Tibial nerve (tissue), 4 donors: ENCODE results near the gene PPP2R2D. TPM values are rescaled to one million over a fixed set of nuclear protein-coding genes. Genes with fewer than 3 reads are reported as not detected.

ENCODE experiments used
- DNase-seq, 2 donors: peaks; one replicate each; pipeline ENCODE4 v3.0.0-alpha.2; 2019; ENCODE audit warnings: low spot score in 2 of 2
- H3K27ac ChIP-seq, 4 donors: fragments of 200-600 bp; sonication (generic) in 3 of 4; one replicate each; pipeline ENCODE4 v1.5.1; 2017 to 2019; ENCODE audit warnings: mild to moderate bottlenecking in 1 of 4
- H3K27me3 ChIP-seq, 2 donors: fragments of 200-600 bp; sonication (generic) in 1 of 2; one replicate each; pipeline versions ENCODE4 v1.5.1 to v1.6.0; 2017 to 2019
- H3K36me3 ChIP-seq, 3 donors: fragments of 200-600 bp; sonication (generic); one replicate each; pipeline ENCODE4 v1.5.1; 2018 to 2019
- H3K4me1 ChIP-seq, 4 donors: fragments of 200-600 bp; sonication (generic) in 3 of 4; one replicate each; pipeline ENCODE4 v1.5.1; 2017 to 2019
- H3K4me3 ChIP-seq, 4 donors: fragments of 200-600 bp; sonication (generic) in 3 of 4; one replicate each; pipeline ENCODE4 v1.5.1; 2017 to 2019; ENCODE audit warnings: mild to moderate bottlenecking in 1 of 4, moderate library complexity in 1 of 4
- H3K9me3 ChIP-seq, 4 donors: fragments of 200-600 bp; sonication (generic) in 3 of 4; one replicate each; pipeline ENCODE4 v1.5.1; 2017 to 2019
- CTCF ChIP-seq, 5 experiments: fragments of 200-600 bp in 3 of 5; fragments of 450-650 bp in 2 of 5; sonication (generic) in 3 of 5; IDR thresholded peaks; one replicate each; pipeline ENCODE4 v1.5.1; 2016 to 2019; ENCODE audit warnings: antibody characterized with exemption in 5 of 5, mild to moderate bottlenecking in 3 of 5, moderate library complexity in 2 of 5
- EP300 ChIP-seq, 2 donors: sonication (generic); formaldehyde crosslinking; IDR thresholded peaks; one replicate each; pipeline ENCODE4 v1.6.1; 2017; ENCODE audit warnings: antibody characterized with exemption in 2 of 2, mild to moderate bottlenecking in 1 of 2
- POLR2A ChIP-seq, 2 donors: fragments of 450-650 bp; IDR thresholded peaks; one replicate each; pipeline ENCODE4 v1.6.1; 2017; ENCODE audit warnings: antibody characterized with exemption in 2 of 2, mild to moderate bottlenecking in 2 of 2, moderate library complexity in 2 of 2
- WGBS, 2 donors: methylation state at CpG; one replicate each; pipeline ENCODE4 v1.1.5; 2018; 5-methylcytosine and 5-hydroxymethylcytosine counted together
- total RNA-seq, 4 donors: library from RNA; depleted of rRNA; stranded (reverse); fragments of >200 nt; gene quantifications; one replicate each; pipeline ENCODE4 v1.1.0, GENCODE V29; 2016

PPP2R2D gene
- total RNA-seq, 4 donors from 2014 or later, result 22.9 to 35.1 (median 28.9) TPM

DNA sequence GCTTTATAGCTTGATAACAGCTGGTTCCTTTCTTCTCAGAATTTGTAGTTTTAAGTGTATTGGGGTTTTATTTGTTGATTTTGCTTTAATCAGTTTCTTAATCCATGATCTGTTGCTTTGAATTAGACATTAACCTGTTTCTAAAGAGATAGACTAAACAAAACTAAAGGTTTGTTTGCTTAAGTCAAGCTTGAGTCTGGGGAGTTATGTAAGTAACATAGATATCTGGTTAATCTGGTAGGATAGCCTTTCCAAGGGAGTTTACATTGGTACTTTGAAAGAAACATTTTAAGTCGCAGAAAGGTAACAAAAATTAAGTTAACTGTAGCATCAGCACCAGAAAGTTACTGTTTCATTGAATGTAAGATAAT is 5.4 kb downstream of the PPP2R2D start:
- no peaks in the 10 kb centered on the region for H3K27me3 ChIP-seq
- WGBS, 2 donors, result 95 to 100% methylated on average over 1 of the region's 1 CpG
- peaks cover 0 to 79% (median 27%) of the 10 kb centered on the region in 4 donors for H3K4me1 ChIP-seq
- no peak overlapping the region for H3K27ac ChIP-seq
- DNase-seq, result no peak
- peaks cover 0 to 20% (median 0%) of the 10 kb centered on the region in 3 donors for H3K36me3 ChIP-seq
- no peaks in the 10 kb centered on the region for H3K9me3 ChIP-seq
- TF ChIP-seq POLR2A (IDR thresholded peaks at IDR 0.05), result no peak
- no peak overlapping the region for H3K4me3 ChIP-seq

GRCh38 chr10:131907679-131908078 is 6.9 kb downstream of the PPP2R2D start:
- Histone ChIP-seq H3K27me3 (no peaks in the 10 kb centered on the region), H3K4me1 (peaks cover 0 to 74% (median 19%) of the 10 kb centered on the region in 4 donors), H3K27ac (no peak overlapping the region), H3K9me3 (no peaks in the 10 kb centered on the region), H3K36me3 (peaks cover 0 to 29% (median 0%) of the 10 kb centered on the region in 3 donors), H3K4me3 (no peak overlapping the region)
- TF ChIP-seq CTCF (IDR thresholded peaks at IDR 0.05), result no peak
- DNase-seq, result no peak
- 86 to 89% methylated on average over 8 of the region's 8 CpGs for WGBS, 2 donors

- H3K4me3 ChIP-seq, result no peak overlapping the region
- no peak overlapping the region for H3K27ac ChIP-seq
- H3K36me3 ChIP-seq, result peaks cover 0 to 31% (median 0%) of the 10 kb centered on the region in 3 donors
- no peaks in the 10 kb centered on the region for H3K9me3 ChIP-seq
- H3K4me1 ChIP-seq, result peaks cover 0 to 69% (median 14%) of the 10 kb centered on the region in 4 donors
- no peak for TF ChIP-seq CTCF (IDR thresholded peaks at IDR 0.05)
- no peak for TF ChIP-seq POLR2A (IDR thresholded peaks at IDR 0.05)
- no peak for TF ChIP-seq EP300 (IDR thresholded peaks at IDR 0.05)
- H3K27me3 ChIP-seq, result no peaks in the 10 kb centered on the region
- DNase-seq, result no peak
- WGBS, 2 donors, result 78 to 81% methylated on average over 5 of the region's 5 CpGs
These were observed 7.3 kb downstream of the PPP2R2D start for GRCh38 chr10:131908151-131908550.

- Histone ChIP-seq H3K4me1 (peaks cover 0 to 60% (median 13%) of the 10 kb centered on the region in 4 donors), H3K36me3 (peaks cover 0 to 31% (median 0%) of the 10 kb centered on the region in 3 donors), H3K27ac (no peak overlapping the region), H3K4me3 (no peak overlapping the region), H3K9me3 (no peaks in the 10 kb centered on the region), H3K27me3 (no peaks in the 10 kb centered on the region)
- 77 to 80% methylated on average over 8 of the region's 8 CpGs for WGBS, 2 donors
- no peak for DNase-seq
- TF ChIP-seq POLR2A (IDR thresholded peaks at IDR 0.05) (no peak), EP300 (IDR thresholded peaks at IDR 0.05) (no peak), CTCF (IDR thresholded peaks at IDR 0.05) (no peak)
These were observed 8.4 kb downstream of the PPP2R2D start for GRCh38 chr10:131909014-131909808.

DNA sequence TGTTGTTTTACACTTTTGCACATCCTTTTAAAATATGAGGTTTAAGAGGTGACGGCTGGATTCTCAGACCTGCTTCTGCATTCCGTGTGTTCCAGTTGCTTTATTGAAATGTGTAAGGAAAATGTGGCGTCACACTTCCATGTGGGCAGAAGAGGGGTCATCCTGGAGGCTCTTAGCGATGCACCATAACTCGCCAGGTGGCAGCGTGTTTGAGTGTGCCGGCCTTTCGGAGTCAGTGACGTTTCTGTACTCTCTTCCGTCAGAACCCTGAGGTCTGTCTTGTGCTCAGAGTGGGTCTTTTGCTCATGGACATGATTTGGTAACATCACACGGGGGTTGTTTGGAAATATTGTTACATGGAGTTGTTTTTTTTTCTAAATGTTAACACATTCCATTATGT is 9.1 kb downstream of the PPP2R2D start:
- no peak overlapping the region for H3K4me3 ChIP-seq
- DNase-seq, result no peak
- H3K4me1 ChIP-seq, result peaks cover 0 to 59% (median 9%) of the 10 kb centered on the region in 4 donors
- H3K9me3 ChIP-seq, result no peaks in the 10 kb centered on the region
- WGBS, 2 donors, result 84 to 87% methylated on average over 11 of the region's 11 CpGs
- TF ChIP-seq POLR2A (IDR thresholded peaks at IDR 0.05), result no peak
- TF ChIP-seq EP300 (IDR thresholded peaks at IDR 0.05), result no peak
- no peak for TF ChIP-seq CTCF (IDR thresholded peaks at IDR 0.05)
- H3K27ac ChIP-seq, result no peak overlapping the region
- peaks cover 0 to 31% (median 0%) of the 10 kb centered on the region in 3 donors for H3K36me3 ChIP-seq
- no peaks in the 10 kb centered on the region for H3K27me3 ChIP-seq
